B cell (primary cell): ENCODE measurements around the gene SGCA. TPM values are rescaled to one million over a fixed set of nuclear protein-coding genes. Genes with fewer than 3 reads are reported as not detected.

Source experiments
- ATAC-seq: fragments of 200-7000 bp; cut with Tn5 transposase; one replicate; pipeline ENCODE4 v1.10.0; 2021; ENCODE audit warnings: low read depth, mild to moderate bottlenecking, moderate number of reproducible peaks, moderate library complexity
- CTCF ChIA-PET: fragments of 350-600 bp; sonication (Branson Sonifier 250); formaldehyde crosslinking; loops from one replicate; lab custom pipeline; 2021; ENCODE audit warnings: antibody characterized with exemption, inconsistent platforms; lab: Charles Lee
- POLR2A ChIA-PET: fragments of 350-600 bp; sonication (Branson Sonifier 250); formaldehyde crosslinking; loops from one replicate; lab custom pipeline; 2021; ENCODE audit warnings: antibody characterized with exemption; lab: Charles Lee
- DNase-seq: peaks from one replicate; pipeline ENCODE4 v3.0.0; 2013
- H2AFZ ChIP-seq: 2 replicates; pipeline ENCODE4 v1.6.1; 2012; ENCODE audit warnings: mild to moderate bottlenecking, low read depth, low read length; ENCODE audit not compliant: insufficient read depth, poor library complexity, severe bottlenecking
- H3K27ac ChIP-seq, 2 donors: 1 replicate in 1 of 2; 2 replicates in 1 of 2; pipeline ENCODE4 v1.5.1; 2012 to 2013; ENCODE audit warnings: low read length in 2 of 2, mild to moderate bottlenecking in 2 of 2, moderate library complexity in 1 of 2
- H3K27me3 ChIP-seq, 4 experiments: fragments of 200-600 bp in 1 of 4; sonication (generic) in 1 of 4; replicated peaks in 1 of 4; 1 replicate in 2 of 4; 2 replicates in 2 of 4; pipeline versions ENCODE4 v1.6.1 to v1.7.0; 2013 to 2016; ENCODE audit warnings: low read length in 3 of 4, mild to moderate bottlenecking in 2 of 4, mixed read lengths in 1 of 4, moderate library complexity in 1 of 4; ENCODE audit not compliant: insufficient read depth in 4 of 4, control insufficient read depth in 3 of 4; ENCODE audit errors: control extremely low read depth in 1 of 4
- H3K36me3 ChIP-seq, 2 experiments: replicated peaks in 1 of 2; 1 replicate in 1 of 2; 2 replicates in 1 of 2; pipeline versions ENCODE4 v1.6.1 to v1.7.1; 2013; ENCODE audit warnings: low read length in 1 of 2; ENCODE audit not compliant: insufficient read depth in 2 of 2, control insufficient read depth in 1 of 2; ENCODE audit errors: control extremely low read depth in 1 of 2, extremely low read depth in 1 of 2
- H3K4me1 ChIP-seq, 2 donors: fragments of 200-600 bp in 1 of 2; sonication (generic) in 1 of 2; 1 replicate in 1 of 2; 2 replicates in 1 of 2; pipeline versions ENCODE4 v1.5.1 to v1.6.1; 2013 to 2017; ENCODE audit warnings: low read length in 2 of 2; ENCODE audit not compliant: control insufficient read depth in 2 of 2, insufficient read depth in 2 of 2
- H3K4me2 ChIP-seq: replicated peaks from 2 replicates; pipeline ENCODE3; 2012; ENCODE audit warnings: mild to moderate bottlenecking, low read depth, low read length; ENCODE audit not compliant: poor library complexity, severe bottlenecking
- H3K4me3 ChIP-seq, 5 experiments: fragments of 200-600 bp in 1 of 5; sonication (generic) in 1 of 5; 1 replicate in 3 of 5; 2 replicates in 2 of 5; pipeline versions ENCODE4 v1.5.1 to v1.7.0; 2011 to 2016; ENCODE audit warnings: low read length in 4 of 5, mild to moderate bottlenecking in 4 of 5, low read depth in 2 of 5, control low read depth in 1 of 5, moderate library complexity in 1 of 5; ENCODE audit not compliant: insufficient read depth in 1 of 5; ENCODE audit errors: control extremely low read depth in 1 of 5, extremely low read depth in 1 of 5
- H3K79me2 ChIP-seq: fragments of 200-600 bp; sonication (generic); one replicate; pipeline ENCODE4 v1.6.0; 2016; ENCODE audit warnings: low read length; ENCODE audit not compliant: control insufficient read depth, insufficient read depth
- H3K9ac ChIP-seq: fragments of 200-600 bp; sonication (generic); 2 replicates; pipeline ENCODE4 v1.6.1; 2017; ENCODE audit warnings: mild to moderate bottlenecking, low read length, moderate library complexity
- H3K9me3 ChIP-seq, 3 donors: one replicate each; pipeline versions ENCODE4 v1.6.1 to v1.7.1; 2013; ENCODE audit warnings: low read length in 2 of 3; ENCODE audit not compliant: control insufficient read depth in 2 of 3, insufficient read depth in 1 of 3; ENCODE audit errors: control extremely low read depth in 1 of 3
- H4K20me1 ChIP-seq: 2 replicates; pipeline ENCODE4 v1.6.0; 2012; ENCODE audit warnings: mild to moderate bottlenecking, low read length; ENCODE audit not compliant: insufficient read depth, control insufficient read depth, poor library complexity, severe bottlenecking
- H3K27ac Mint-ChIP-seq: one replicate; pipeline ENCODE4 v1.8.0; 2021; ENCODE audit warnings: mixed read lengths
- H3K27me3 Mint-ChIP-seq: one replicate; pipeline ENCODE4 v1.8.0; 2021; ENCODE audit warnings: mixed read lengths
- H3K4me1 Mint-ChIP-seq: one replicate; pipeline ENCODE4 v1.8.0; 2021; ENCODE audit warnings: mixed read lengths
- H3K4me3 Mint-ChIP-seq: one replicate; pipeline ENCODE4 v1.8.0; 2021; ENCODE audit warnings: mixed read lengths
- H3K9me3 Mint-ChIP-seq: one replicate; pipeline ENCODE4 v1.8.0; 2022; ENCODE audit warnings: mixed read lengths; ENCODE audit not compliant: insufficient read depth
- EZH2 ChIP-seq: IDR thresholded peaks from 2 replicates; pipeline ENCODE4 v1.6.1; 2012; ENCODE audit warnings: borderline replicate concordance, low read depth, mild to moderate bottlenecking, moderate library complexity, low read length; ENCODE audit not compliant: insufficient read depth, poor library complexity, severe bottlenecking
- WGBS: methylation state at CpG from one replicate; pipeline ENCODE4 v1.1.5; 2013; ENCODE audit warnings: missing lambda C conversion rate; ENCODE audit not compliant: insufficient coverage; 5-methylcytosine and 5-hydroxymethylcytosine counted together
- intact Hi-C: fragments of 100-400 bp; cut with micrococcal nuclease; formaldehyde crosslinking; loops from one replicate; pipeline ENCODE4 v1.10.0; 2022
- polyA plus RNA-seq: library from polyadenylated mRNA; depleted of rRNA; stranded (reverse); fragments of >200 nt; gene quantifications from 2 replicates; pipeline ENCODE4 v1.2.3, GENCODE V29; 2012
- total RNA-seq, 2 donors: library from RNA; stranded (reverse); fragments of 120-200 nt in 1 of 2; gene quantifications; 1 replicate in 1 of 2; 2 replicates in 1 of 2; pipeline versions ENCODE4 v1.2.3 to v1.2.4, GENCODE V29; 2013 to 2022
- TF ChIP-seq, protein P1 (sequence below): fragments of 200-600 bp; IDR thresholded peaks from one replicate; pipeline ENCODE4 v1.8.0; 2022; ENCODE audit warnings: antibody characterized with exemption, mild to moderate bottlenecking

Gene SGCA
- total and polyA plus RNA-seq, 2 donors (not counting 1 experiment from before 2014, with no cell fraction given) = 4.4 to 4.5 TPM

DNA sequence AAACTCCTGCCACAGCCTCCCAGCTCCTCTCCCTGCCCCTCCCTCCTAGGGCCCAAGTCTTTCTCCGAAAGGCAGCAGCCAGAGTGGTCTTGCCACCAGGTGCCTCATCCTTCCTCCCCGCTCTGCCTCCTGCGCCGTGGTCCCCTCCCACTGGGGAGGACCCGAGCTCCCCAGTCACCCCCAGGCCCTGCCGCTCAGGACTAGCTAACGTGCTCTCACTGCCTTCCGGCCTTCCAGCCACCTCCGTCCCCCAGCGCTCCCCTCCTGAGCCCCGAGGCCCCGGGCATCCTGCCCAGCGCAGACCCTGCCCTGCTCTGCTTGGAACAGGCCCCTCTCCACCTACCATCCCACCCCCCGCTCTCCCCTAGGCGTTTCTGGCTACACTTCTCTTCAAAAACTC, 55.0 kb downstream of the SGCA start:
- WGBS = 94% methylated on average over 15 of the region's 15 CpGs
- H3K9me3 ChIP-seq = peaks cover 0 to 8% (median 4%) of the 10 kb centered on the region in 3 donors
- H3K27ac Mint-ChIP-seq = no peak overlapping the region
- H3K4me3 Mint-ChIP-seq = no peak overlapping the region
- H3K4me1 ChIP-seq = no peaks in the 10 kb centered on the region
- H3K27ac ChIP-seq = no peak overlapping the region
- H4K20me1 ChIP-seq = no peaks in the 10 kb centered on the region
- no peaks in the 10 kb centered on the region for H3K79me2 ChIP-seq
- no peaks in the 10 kb centered on the region for H3K36me3 ChIP-seq
- H3K9ac ChIP-seq = no peak overlapping the region
- CTCF ChIA-PET = no interaction called here
- H3K9me3 Mint-ChIP-seq = peaks cover 5% of the 10 kb centered on the region
- POLR2A ChIA-PET = no interaction called here
- DNase-seq = no peak
- H2AFZ ChIP-seq = no peak overlapping the region
- peaks cover 5% of the 10 kb centered on the region for H3K27me3 Mint-ChIP-seq
- no peak overlapping the region for H3K4me2 ChIP-seq
- intact Hi-C loops = no loop called here
- no peaks in the 10 kb centered on the region for H3K4me1 Mint-ChIP-seq
- TF ChIP-seq, protein P1, sequence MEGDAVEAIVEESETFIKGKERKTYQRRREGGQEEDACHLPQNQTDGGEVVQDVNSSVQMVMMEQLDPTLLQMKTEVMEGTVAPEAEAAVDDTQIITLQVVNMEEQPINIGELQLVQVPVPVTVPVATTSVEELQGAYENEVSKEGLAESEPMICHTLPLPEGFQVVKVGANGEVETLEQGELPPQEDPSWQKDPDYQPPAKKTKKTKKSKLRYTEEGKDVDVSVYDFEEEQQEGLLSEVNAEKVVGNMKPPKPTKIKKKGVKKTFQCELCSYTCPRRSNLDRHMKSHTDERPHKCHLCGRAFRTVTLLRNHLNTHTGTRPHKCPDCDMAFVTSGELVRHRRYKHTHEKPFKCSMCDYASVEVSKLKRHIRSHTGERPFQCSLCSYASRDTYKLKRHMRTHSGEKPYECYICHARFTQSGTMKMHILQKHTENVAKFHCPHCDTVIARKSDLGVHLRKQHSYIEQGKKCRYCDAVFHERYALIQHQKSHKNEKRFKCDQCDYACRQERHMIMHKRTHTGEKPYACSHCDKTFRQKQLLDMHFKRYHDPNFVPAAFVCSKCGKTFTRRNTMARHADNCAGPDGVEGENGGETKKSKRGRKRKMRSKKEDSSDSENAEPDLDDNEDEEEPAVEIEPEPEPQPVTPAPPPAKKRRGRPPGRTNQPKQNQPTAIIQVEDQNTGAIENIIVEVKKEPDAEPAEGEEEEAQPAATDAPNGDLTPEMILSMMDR = no peak
- TF ChIP-seq EZH2 = no peak
- no peak overlapping the region for H3K4me3 ChIP-seq
- H3K27me3 ChIP-seq = no peaks in the 10 kb centered on the region
- ATAC-seq = no peak

DNA sequence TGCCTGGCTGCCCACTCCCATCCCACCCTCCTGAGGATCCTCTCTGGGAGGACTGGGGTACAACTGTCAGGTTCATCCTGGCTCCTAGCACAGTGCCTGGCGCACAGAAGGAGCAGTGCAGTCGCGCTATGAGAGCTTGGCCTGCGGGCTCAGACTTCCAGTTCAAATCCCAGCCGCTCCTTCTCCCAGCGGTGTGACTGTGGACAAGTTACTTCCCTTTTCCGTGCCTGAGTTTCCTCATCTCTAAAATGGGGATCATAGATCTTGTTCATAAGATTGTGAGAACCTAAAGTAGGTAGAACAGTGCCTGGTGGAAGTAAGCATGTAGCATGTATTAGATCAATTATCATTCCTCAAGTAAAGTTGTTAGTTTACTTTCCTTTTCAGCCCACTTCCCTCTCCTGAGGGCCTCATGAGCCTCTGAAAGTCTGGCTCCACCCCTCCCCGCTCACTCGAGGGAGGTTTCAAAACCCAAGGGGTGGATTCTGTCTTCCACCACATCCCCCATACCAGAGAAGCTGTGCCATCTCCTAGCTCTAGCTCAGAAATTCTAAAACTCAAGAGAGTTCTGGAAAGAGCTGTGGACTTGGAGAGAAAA, 55.6 kb downstream of the SGCA start:
- Histone ChIP-seq H2AFZ (no peak overlapping the region), H3K79me2 (no peaks in the 10 kb centered on the region), H4K20me1 (no peaks in the 10 kb centered on the region), H3K9ac (no peak overlapping the region), H3K27ac (no peak overlapping the region), H3K4me2 (no peak overlapping the region), H3K9me3 (peaks cover 0 to 9% (median 5%) of the 10 kb centered on the region in 3 donors), H3K4me1 (no peaks in the 10 kb centered on the region), H3K36me3 (no peaks in the 10 kb centered on the region), H3K27me3 (no peaks in the 10 kb centered on the region), H3K4me3 (no peak overlapping the region)
- no peak overlapping the region for H3K27ac Mint-ChIP-seq
- H3K9me3 Mint-ChIP-seq = peaks cover 5% of the 10 kb centered on the region
- no peak for DNase-seq
- POLR2A ChIA-PET = no interaction called here
- peaks cover 5% of the 10 kb centered on the region for H3K27me3 Mint-ChIP-seq
- WGBS = 85% methylated on average over 7 of the region's 9 CpGs
- CTCF ChIA-PET = interaction anchor here (3.0 kb wide), 1 partner anchor 21 kb away, joined by 7 read pairs; the partner anchor contains the start of gene COL1A1
- no peak for ATAC-seq
- no peaks in the 10 kb centered on the region for H3K4me1 Mint-ChIP-seq
- TF ChIP-seq, protein P1 = no peak
- TF ChIP-seq EZH2 = no peak
- H3K4me3 Mint-ChIP-seq = no peak overlapping the region
- intact Hi-C loops = no loop called here
